Heart left ventricle (tissue), 13 donors: Measurements from ENCODE around the gene SLAIN1.

Experiments
- POLR2A ChIP-seq, 2 donors: fragments of 450-650 bp; IDR thresholded peaks; one replicate each; pipeline ENCODE4 v1.6.1; 2017; ENCODE audit warnings: antibody characterized with exemption in 2 of 2, mild to moderate bottlenecking in 2 of 2, moderate library complexity in 2 of 2
- TF ChIP-seq, protein P1 (sequence below), 12 donors: fragments of 200-600 bp; sonication (generic) in 4 of 12; IDR thresholded peaks; one replicate each; pipeline versions ENCODE4 v1.5.0 to v1.8.0; 2018 to 2022; ENCODE audit warnings: antibody characterized with exemption in 12 of 12, mild to moderate bottlenecking in 5 of 12
- donor health status: ischemic (EF 13 %, LVEDD 7.1; RV severe dilation, severe dysfunction).
- donor health status: DM: no; HTN: yes; CAD: no.
- donor health status: DM: no; HTN: no; CAD: no.
- donor health status: ischemic (EF 25% LVEDD 6.9; RV normal size, moderate dysfunction).
- donor health status: ischemic (EF 25% LVEDD 5.7; RV mildly dilated, moderate dysfunction).
- donor health status: ischemic (EF 35%, LVEDD 5.7; RV mildly dilated, moderate dysfunction).
- donor health status: nonischemic (EF 11% LVEDD 7.7; RV severe dilation, severe dysfunction).
- donor health status: DM: yes; HTN: yes; CAD: no.
- donor health status: PGD.
- donor health status: ischemic (EF 29% LVEDD 5.4; RV normal size, mild dysfunction).
- donor health status: nonischemic (EF 23%, LVEDD 6.1; RV moderate dilation, normal function).

DNA sequence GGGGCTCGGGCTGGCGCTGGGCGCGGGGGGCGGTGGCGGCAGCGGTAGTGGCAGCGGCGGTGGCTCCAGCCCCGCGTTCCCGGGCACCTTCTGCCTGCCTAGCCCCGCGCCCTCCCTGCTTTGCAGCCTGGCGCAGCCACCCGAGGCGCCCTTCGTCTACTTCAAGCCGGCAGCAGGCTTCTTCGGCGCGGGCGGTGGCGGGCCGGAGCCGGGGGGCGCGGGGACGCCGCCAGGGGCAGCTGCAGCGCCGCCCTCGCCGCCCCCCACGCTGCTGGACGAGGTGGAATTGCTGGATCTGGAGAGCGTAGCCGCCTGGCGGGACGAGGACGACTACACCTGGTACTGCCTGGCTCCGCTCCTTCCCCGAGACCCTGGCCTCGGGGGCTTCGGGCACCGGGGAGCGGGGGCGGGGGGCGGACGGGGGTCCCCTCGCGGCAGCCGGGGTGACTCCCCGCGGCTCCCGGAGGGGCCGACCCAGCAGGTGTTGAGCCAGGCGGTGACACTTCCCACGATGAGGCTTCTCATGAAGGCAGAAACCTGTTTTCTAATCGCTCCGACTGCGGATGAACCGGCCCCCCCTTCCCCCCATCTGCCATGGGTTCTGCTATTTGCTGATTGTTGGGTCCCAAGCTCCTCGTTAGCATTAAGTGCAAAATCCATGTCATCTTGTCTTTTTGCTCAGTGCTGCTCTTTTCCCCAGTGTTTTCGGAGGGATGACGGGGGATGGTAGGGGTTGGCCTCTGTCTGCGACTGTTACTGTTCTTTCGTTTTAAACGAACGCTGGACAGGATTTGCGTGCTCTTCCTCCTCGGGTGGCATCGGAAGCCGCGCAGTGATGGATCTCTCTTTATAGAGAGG is 943 bp downstream of the SLAIN1 start:
- TF ChIP-seq, protein P1, sequence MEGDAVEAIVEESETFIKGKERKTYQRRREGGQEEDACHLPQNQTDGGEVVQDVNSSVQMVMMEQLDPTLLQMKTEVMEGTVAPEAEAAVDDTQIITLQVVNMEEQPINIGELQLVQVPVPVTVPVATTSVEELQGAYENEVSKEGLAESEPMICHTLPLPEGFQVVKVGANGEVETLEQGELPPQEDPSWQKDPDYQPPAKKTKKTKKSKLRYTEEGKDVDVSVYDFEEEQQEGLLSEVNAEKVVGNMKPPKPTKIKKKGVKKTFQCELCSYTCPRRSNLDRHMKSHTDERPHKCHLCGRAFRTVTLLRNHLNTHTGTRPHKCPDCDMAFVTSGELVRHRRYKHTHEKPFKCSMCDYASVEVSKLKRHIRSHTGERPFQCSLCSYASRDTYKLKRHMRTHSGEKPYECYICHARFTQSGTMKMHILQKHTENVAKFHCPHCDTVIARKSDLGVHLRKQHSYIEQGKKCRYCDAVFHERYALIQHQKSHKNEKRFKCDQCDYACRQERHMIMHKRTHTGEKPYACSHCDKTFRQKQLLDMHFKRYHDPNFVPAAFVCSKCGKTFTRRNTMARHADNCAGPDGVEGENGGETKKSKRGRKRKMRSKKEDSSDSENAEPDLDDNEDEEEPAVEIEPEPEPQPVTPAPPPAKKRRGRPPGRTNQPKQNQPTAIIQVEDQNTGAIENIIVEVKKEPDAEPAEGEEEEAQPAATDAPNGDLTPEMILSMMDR (IDR thresholded peaks at IDR 0.05): no peak
- TF ChIP-seq POLR2A (IDR thresholded peaks at IDR 0.05): no peak
